Esophagus squamous epithelium (tissue), 4 donors: ENCODE data around the gene ENPP3.

ENCODE experiments used
- CTCF ChIP-seq, 6 experiments: fragments of 450-650 bp in 4 of 6; fragments of 200-600 bp in 2 of 6; sonication (generic) in 2 of 6; IDR thresholded peaks; one replicate each; pipeline ENCODE4 v1.5.1; 2016 to 2019; ENCODE audit warnings: antibody characterized with exemption in 6 of 6, mild to moderate bottlenecking in 4 of 6, moderate library complexity in 4 of 6
- POLR2A ChIP-seq, 4 donors: fragments of 450-650 bp; IDR thresholded peaks; one replicate each; pipeline ENCODE4 v1.6.1; 2017; ENCODE audit warnings: antibody characterized with exemption in 4 of 4, mild to moderate bottlenecking in 4 of 4, moderate library complexity in 3 of 4

- TF ChIP-seq POLR2A (IDR thresholded peaks at IDR 0.05): no peak
- no peak for TF ChIP-seq CTCF (IDR thresholded peaks at IDR 0.05)
Observed at GRCh38 chr6:131729550-131729949, 92.4 kb downstream of the ENPP3 start.
